ENCODE measurements around the gene KRT3.

KRT3 gene

GRCh38 chr12:52741375-52742195, 54.3 kb downstream of the KRT3 start:
- Histone ChIP-seq H3K27ac (ENCODE audit: insufficient read depth in 1 of 2, low read depth in 1 of 2, low read length in 2 of 2, poor library complexity in 1 of 2, severe bottlenecking in 2 of 2) (no peak overlapping the region), H3K4me3 (ENCODE audit: control insufficient read depth in 1 of 7, extremely low read depth in 1 of 7, insufficient read depth in 4 of 7, low read depth in 2 of 7, low read length in 6 of 7) (no peak overlapping the region), H3K36me3 (ENCODE audit: control insufficient read depth in 4 of 4, insufficient read depth in 4 of 4, low read length in 3 of 4) (no peaks in the 10 kb centered on the region), H3K9me3 (ENCODE audit: control extremely low read depth in 1 of 5, control insufficient read depth in 4 of 5, insufficient read depth in 2 of 5, low read depth in 1 of 5, low read length in 4 of 5) (no peaks in the 10 kb centered on the region), H3K4me1 (ENCODE audit: control extremely low read depth in 1 of 4, control insufficient read depth in 4 of 4, insufficient read depth in 4 of 4, low read length in 3 of 4) (no peaks in the 10 kb centered on the region), H3K27me3 (replicated peaks in 2 of 5; ENCODE audit: control insufficient read depth in 4 of 5, insufficient read depth in 5 of 5, low read length in 4 of 5) (peaks cover 0 to 26% (median 2%) of the 10 kb centered on the region in 5 experiments)
- ChIA-PET POLR2A (no interaction called here), CTCF (interaction anchor here (1.3 kb wide), 1 partner anchor 129 kb away, joined by 4 read pairs; no protein-coding TSS in a partner anchor)
- peak; percentile 60 to 88 (median 82) for DNase-seq
- WGBS (ENCODE audit: insufficient coverage) = 35% methylated on average over 10 of the region's 16 CpGs

GRCh38 chr12:52740584-52740983, 55.3 kb downstream of the KRT3 start:
- H3K9me3 ChIP-seq (ENCODE audit: control extremely low read depth in 1 of 5, control insufficient read depth in 4 of 5, insufficient read depth in 2 of 5, low read depth in 1 of 5, low read length in 4 of 5) = no peaks in the 10 kb centered on the region
- peaks cover 0 to 21% (median 2%) of the 10 kb centered on the region in 5 experiments for H3K27me3 ChIP-seq (replicated peaks in 2 of 5; ENCODE audit: control insufficient read depth in 4 of 5, insufficient read depth in 5 of 5, low read length in 4 of 5)
- no peaks in the 10 kb centered on the region for H3K36me3 ChIP-seq (ENCODE audit: control insufficient read depth in 4 of 4, insufficient read depth in 4 of 4, low read length in 3 of 4)
- H3K27ac ChIP-seq (ENCODE audit: insufficient read depth in 1 of 2, low read depth in 1 of 2, low read length in 2 of 2, poor library complexity in 1 of 2, severe bottlenecking in 2 of 2) = no peak overlapping the region
- CTCF ChIA-PET = interaction anchor here (1.2 to 1.3 kb wide), 2 partner anchors 22 to 130 kb away, joined by 4 to 5 read pairs; no protein-coding TSS in a partner anchor
- POLR2A ChIA-PET = no interaction called here
- H3K4me1 ChIP-seq (ENCODE audit: control extremely low read depth in 1 of 4, control insufficient read depth in 4 of 4, insufficient read depth in 4 of 4, low read length in 3 of 4) = no peaks in the 10 kb centered on the region
- no peak for DNase-seq
- H3K4me3 ChIP-seq (ENCODE audit: control insufficient read depth in 1 of 7, extremely low read depth in 1 of 7, insufficient read depth in 4 of 7, low read depth in 2 of 7, low read length in 6 of 7) = no peak overlapping the region

- Histone ChIP-seq H3K27me3 (replicated peaks in 2 of 5; ENCODE audit: control insufficient read depth in 4 of 5, insufficient read depth in 5 of 5, low read length in 4 of 5) (peaks cover 0 to 25% (median 2%) of the 10 kb centered on the region in 5 experiments), H3K36me3 (ENCODE audit: control insufficient read depth in 4 of 4, insufficient read depth in 4 of 4, low read length in 3 of 4) (no peaks in the 10 kb centered on the region), H3K4me3 (ENCODE audit: control insufficient read depth in 1 of 7, extremely low read depth in 1 of 7, insufficient read depth in 4 of 7, low read depth in 2 of 7, low read length in 6 of 7) (no peak overlapping the region), H3K27ac (ENCODE audit: insufficient read depth in 1 of 2, low read depth in 1 of 2, low read length in 2 of 2, poor library complexity in 1 of 2, severe bottlenecking in 2 of 2) (no peak overlapping the region), H3K9me3 (ENCODE audit: control extremely low read depth in 1 of 5, control insufficient read depth in 4 of 5, insufficient read depth in 2 of 5, low read depth in 1 of 5, low read length in 4 of 5) (no peaks in the 10 kb centered on the region), H3K4me1 (ENCODE audit: control extremely low read depth in 1 of 4, control insufficient read depth in 4 of 4, insufficient read depth in 4 of 4, low read length in 3 of 4) (no peaks in the 10 kb centered on the region)
- ChIA-PET CTCF (interaction anchor here (1.2 kb wide), 1 partner anchor 22 kb away, joined by 5 read pairs; no protein-coding TSS in a partner anchor), POLR2A (no interaction called here)
- no peak for DNase-seq
These were observed 56.0 kb downstream of the KRT3 start for GRCh38 chr12:52739963-52740362.

Measured in common myeloid progenitor, CD34-positive (primary cell).